Epithelial cell of proximal tubule (primary cell): ENCODE data around the gene SMC2. TPM values are rescaled to one million over a fixed set of nuclear protein-coding genes. Genes with fewer than 3 reads are reported as not detected.

ENCODE experiments used
- DNase-seq: peaks from one replicate; pipeline ENCODE4 v3.0.0-alpha.2; 2011; ENCODE audit warnings: low read depth
- H3K4me3 ChIP-seq: 2 replicates; pipeline ENCODE4 v1.5.1; 2011; ENCODE audit warnings: low read depth, mild to moderate bottlenecking, low read length
- CTCF ChIP-seq: conservative IDR thresholded peaks from 2 replicates; pipeline ENCODE4 v1.5.1; 2012; ENCODE audit warnings: low read depth, mild to moderate bottlenecking, low read length
- total RNA-seq: library from RNA; depleted of rRNA; stranded (reverse); fragments of >200 nt; gene quantifications from 2 replicates; pipeline ENCODE4 v1.2.3, GENCODE V29; 2015

Gene SMC2
- total RNA-seq, 1 donor from 2014 or later: 23.1 TPM

GRCh38 chr9:104177676-104178075, 83.6 kb downstream of the SMC2 start:
- no peak overlapping the region for H3K4me3 ChIP-seq
- no peak for TF ChIP-seq CTCF
- DNase-seq: no peak
